K562 (cell line): Measurements from ENCODE around the gene SLC6A6. TPM values are rescaled to one million over a fixed set of nuclear protein-coding genes. Genes with fewer than 3 reads are reported as not detected.
"Not testable (repeated sequence)": the region's sequence is repeated elsewhere in the genome, so short reads cannot be mapped to it uniquely, and the experiment has no call there.

Source experiments
- ATAC-seq: fragments of 200-7000 bp; cut with Tn5 transposase; 3 replicates; pipeline ENCODE4 v1.9.1; 2020; ENCODE audit warnings: moderate library complexity
- BruUV-seq: library from RNA; stranded (reverse); fragments of 400-500 nt; replicated peaks from 2 replicates; lab custom pipeline; 2021; lab: Mats Ljungman, UMichigan
- CTCF ChIA-PET: fragments of 300-600 bp; formaldehyde crosslinking; extraction: SDS; loops from one replicate; lab custom pipeline; 2021; ENCODE audit warnings: low intra/inter-chr PET ratio; lab: Yijun Ruan, JAX
- POLR2A ChIA-PET: fragments of 300-600, 350-650 bp; sonication (Branson Sonifier 250); formaldehyde crosslinking; extraction: SDS; loops from one replicate; lab custom pipeline; 2021; ENCODE audit warnings: antibody characterized with exemption, inconsistent platforms; lab: Yijun Ruan, JAX
- DNase-seq, 4 experiments: peaks; one replicate each; pipeline versions ENCODE4 v3.0.0 to v3.0.0-alpha.2; 2011 to 2018; ENCODE audit warnings: low spot score in 3 of 4, mixed read lengths in 3 of 4; ENCODE audit errors: extremely low read depth in 1 of 4
- FAIRE-seq: peaks from 2 replicates; lab custom pipeline; 2011; peaks lifted over from hg19 to GRCh38; lab: Jason Lieb, UNC
- H2AFZ ChIP-seq: 2 replicates; pipeline ENCODE4 v1.6.0; 2011; ENCODE audit warnings: low read depth, low read length, control low read depth, inconsistent platforms
- H3K27ac ChIP-seq: fragments of 200-600 bp; 3 replicates; pipeline ENCODE4 v1.8.0; 2011; ENCODE audit warnings: low read depth, mild to moderate bottlenecking, control low read depth, inconsistent platforms, low read length, moderate library complexity, mixed read lengths; ENCODE audit errors: extremely low read depth
- H3K27me3 ChIP-seq, 2 experiments: fragments of 300-600 bp in 1 of 2; 2 replicates in 1 of 2; 3 replicates in 1 of 2; pipeline versions ENCODE4 v1.6.0 to v1.8.0; 2011; ENCODE audit warnings: inconsistent platforms in 2 of 2, low read length in 2 of 2, mild to moderate bottlenecking in 1 of 2, mixed read lengths in 1 of 2, moderate library complexity in 1 of 2; ENCODE audit not compliant: control insufficient read depth in 2 of 2, insufficient read depth in 2 of 2
- H3K36me3 ChIP-seq: fragments of 300-600 bp; 3 replicates; pipeline ENCODE4 v1.8.0; 2011; ENCODE audit warnings: mild to moderate bottlenecking, low read length, inconsistent platforms; ENCODE audit not compliant: control insufficient read depth, insufficient read depth
- H3K4me1 ChIP-seq, 2 experiments: fragments of 200-600 bp in 1 of 2; replicated peaks in 1 of 2; 2 replicates in 1 of 2; 3 replicates in 1 of 2; pipeline versions ENCODE4 v1.5.1 to v1.8.0; 2011; ENCODE audit warnings: inconsistent platforms in 2 of 2, low read length in 2 of 2, mild to moderate bottlenecking in 1 of 2, mixed read lengths in 1 of 2, moderate library complexity in 1 of 2; ENCODE audit not compliant: control insufficient read depth in 2 of 2, insufficient read depth in 2 of 2
- H3K4me2 ChIP-seq: 2 replicates; pipeline ENCODE4 v1.6.1; 2011; ENCODE audit warnings: low read length, control low read depth, inconsistent platforms, mixed read lengths; ENCODE audit not compliant: insufficient read depth
- H3K4me3 ChIP-seq: fragments of 200-600 bp; sonication (generic), shearing (Covaris generic); 2 replicates; pipeline ENCODE4 v1.5.1; 2016; ENCODE audit warnings: control low read depth, inconsistent platforms
- H3K79me2 ChIP-seq: fragments of 200-600 bp; 3 replicates; pipeline ENCODE4 v1.8.0; 2011; ENCODE audit warnings: low read length, inconsistent platforms; ENCODE audit not compliant: control insufficient read depth, insufficient read depth
- H3K9ac ChIP-seq, 2 experiments: 2 replicates each; pipeline versions ENCODE4 v1.6.0 to v1.6.1; 2011; ENCODE audit warnings: low read depth in 2 of 2, low read length in 2 of 2, control low read depth in 1 of 2, inconsistent platforms in 1 of 2, mild to moderate bottlenecking in 1 of 2, mixed read lengths in 1 of 2; ENCODE audit not compliant: insufficient read depth in 1 of 2
- H3K9me1 ChIP-seq: one replicate; pipeline ENCODE4 v1.6.0; 2011; ENCODE audit warnings: inconsistent platforms, mild to moderate bottlenecking, low read length, moderate library complexity; ENCODE audit not compliant: control insufficient read depth, insufficient read depth
- H3K9me3 ChIP-seq: replicated peaks from 2 replicates; pipeline ENCODE4 v1.5.1; 2011; ENCODE audit warnings: low read depth, low read length, inconsistent platforms; ENCODE audit not compliant: control insufficient read depth, insufficient read depth
- H4K20me1 ChIP-seq: replicated peaks from 2 replicates; pipeline ENCODE4 v1.6.1; 2011; ENCODE audit warnings: low read length, inconsistent platforms, mixed read lengths; ENCODE audit not compliant: control insufficient read depth, insufficient read depth
- BCOR ChIP-seq: fragments of 450-650 bp; IDR thresholded peaks from 2 replicates; pipeline ENCODE4 v1.6.1; 2016
- CBX1 ChIP-seq: sonication (generic); IDR thresholded peaks from 2 replicates; pipeline ENCODE4 v1.6.1; 2016; ENCODE audit warnings: antibody characterized with exemption, low read depth, mild to moderate bottlenecking
- ESRRA ChIP-seq: fragments of 450-650 bp; IDR thresholded peaks from 2 replicates; pipeline ENCODE4 v1.6.1; 2014; ENCODE audit warnings: low read depth, mild to moderate bottlenecking, moderate library complexity, borderline replicate concordance
- GATA2 ChIP-seq: sonication (generic); formaldehyde crosslinking; IDR thresholded peaks from 2 replicates; pipeline ENCODE4 v1.4.0; 2020; ENCODE audit warnings: mild to moderate bottlenecking, missing genetic modification reagents
- HDAC1 ChIP-seq, 2 experiments: fragments of 450-650 bp; IDR thresholded peaks; 2 replicates each; pipeline ENCODE4 v1.6.1; 2016 to 2017; ENCODE audit warnings: inconsistent platforms in 1 of 2, mild to moderate bottlenecking in 1 of 2, moderate library complexity in 1 of 2
- PHF20 ChIP-seq: fragments of 450-650 bp; IDR thresholded peaks from 2 replicates; pipeline ENCODE4 v1.6.1; 2018; ENCODE audit not compliant: partially characterized antibody
- PTBP1 ChIP-seq: fragments of 200-400 bp; formaldehyde crosslinking; IDR thresholded peaks from 2 replicates; pipeline ENCODE4 v1.6.1; 2017; ENCODE audit warnings: low read depth, low read length
- RBM25 ChIP-seq: fragments of 200-400 bp; formaldehyde crosslinking; IDR thresholded peaks from 2 replicates; pipeline ENCODE4 v1.6.1; 2018; ENCODE audit warnings: low read length, low read depth, moderate library complexity; ENCODE audit not compliant: severe bottlenecking
- RCOR1 ChIP-seq, 2 experiments: IDR thresholded peaks; 2 replicates each; pipeline ENCODE4 v1.6.1; 2012; ENCODE audit warnings: low read depth in 2 of 2, low read length in 2 of 2, borderline replicate concordance in 1 of 2, improper control_type of control experiment in 1 of 2
- SREBF2 ChIP-seq: sonication (generic); formaldehyde crosslinking; IDR thresholded peaks from 2 replicates; pipeline ENCODE4 v1.4.0; 2020; ENCODE audit warnings: mild to moderate bottlenecking, missing genetic modification reagents
- USF1 ChIP-seq: sonication (generic); formaldehyde crosslinking; IDR thresholded peaks from 2 replicates; pipeline ENCODE4 v1.9.0; 2022; ENCODE audit warnings: mild to moderate bottlenecking, missing genetic modification reagents
- WGBS: fragments of 100-300 bp; shearing (Covaris generic); methylation state at CpG from one replicate; pipeline ENCODE4 v1.1.6; 2016; ENCODE audit warnings: low coverage, mixed read lengths; ENCODE audit not compliant: insufficient coverage; ENCODE audit errors: missing lambda C conversion rate; 5-methylcytosine and 5-hydroxymethylcytosine counted together
- in situ Hi-C: fragments of 300-500 bp; cut with MboI; formaldehyde crosslinking; loops from 4 replicates; pipeline ENCODE4 v1.15.0; 2018; ENCODE audit warnings: inconsistent platforms, mixed read lengths
- intact Hi-C: fragments of 100-400 bp; cut with micrococcal nuclease; formaldehyde crosslinking; loops from 2 replicates; pipeline ENCODE4 v1.14.2; 2022
- polyA plus RNA-seq, 8 experiments: library from polyadenylated mRNA; depleted of rRNA in 4 of 8; stranded (reverse) in 5 of 8; unstranded in 3 of 8; fragments of >200 nt; fragmentation: Nextera tagmentation in 2 of 8; fragmentation: Illumina TruSeq in 1 of 8; extraction: Ambion mirVana in 2 of 8; extraction: Trizol in 1 of 8; gene quantifications; 2 replicates each; pipeline versions ENCODE4 v1.2.1 to v1.2.3, GENCODE V29; 2011 to 2014; ENCODE audit warnings: inconsistent platforms in 1 of 8, missing spikeins in 1 of 8
- total RNA-seq, 7 experiments: library from RNA; depleted of rRNA in 6 of 7; stranded (reverse); fragments of >200 nt in 6 of 7; fragmentation: Illumina TruSeq in 2 of 7; extraction: Trizol in 2 of 7; gene quantifications; 2 replicates each; pipeline versions ENCODE4 v1.2.1 to v1.2.3, GENCODE V29; 2011 to 2021; ENCODE audit warnings: low replicate concordance in 1 of 7

SLC6A6 gene
- total and polyA plus RNA-seq, 9 of the 15 experiments (the other 6 are each of a cell fraction or from before 2014, with no cell fraction given): 12.3 to 203 (median 93.2) TPM

DNA sequence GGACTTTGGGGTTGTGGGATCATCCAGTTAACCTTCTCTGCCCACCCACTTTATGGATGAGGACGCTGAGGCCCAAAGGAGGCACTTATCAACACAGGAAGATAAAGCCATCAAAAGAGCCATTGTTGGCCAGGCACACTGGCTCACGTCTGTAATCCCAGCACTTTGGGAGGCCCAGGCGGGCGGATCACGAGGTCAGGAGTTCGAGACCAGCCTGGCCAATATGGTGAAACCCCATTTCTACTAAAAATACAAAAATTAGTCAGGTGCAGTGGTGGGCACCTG lies 7.3 kb downstream of the SLC6A6 start:
- BruUV-seq, DNase-seq, H3K4me3 ChIP-seq, POLR2A ChIA-PET: not testable (repeated sequence)
- Histone ChIP-seq H3K4me2 (peak overlapping the region; percentile 86), H3K9ac (peak overlapping the region; percentile 89 to 94), H3K79me2 (peaks cover 99% of the 10 kb centered on the region), H3K27ac (peak overlapping the region; percentile 100)
- TF ChIP-seq USF1 (CRISPR knock-in tag) (peak; percentile 7; the same call in 1 of the 2 replicates), HDAC1 (IDR thresholded peaks at IDR 0.05) (0 out of 4 replicates have a peak, but pooled peaks of 1 of the 2 experiments have one; percentile 20), RCOR1 (IDR thresholded peaks at IDR 0.05; ENCODE audit: borderline replicate concordance in 1 of 2, low read depth in 2 of 2, low read length in 2 of 2) (peak in 1 of 2 experiments; percentile 24; a peak in 1 of 4 replicates), CBX1 (0 out of 2 replicates have a peak, but pooled peaks have one; percentile 17), PHF20 (peak; percentile 39), ESRRA (peak; percentile 4; the same call in 1 of the 2 replicates), SREBF2 (CRISPR knock-in tag) (0 out of 2 replicates have a peak, but pooled peaks have one; percentile 70), GATA2 (CRISPR knock-in tag) (peak; percentile 32; the same call in 1 of the 2 replicates), PTBP1 (peak; percentile 69; the same call in 1 of the 2 replicates), BCOR (peak; percentile 90), RBM25 (peak; percentile 33)
- TF ChIP-seq, all 486 proteins: peak for 11; not testable (repeated sequence) for 475
- H3K9me3 ChIP-seq, H3K27me3 ChIP-seq, FAIRE-seq, H4K20me1 ChIP-seq, in situ Hi-C loops, ATAC-seq, H2AFZ ChIP-seq, H3K9me1 ChIP-seq, CTCF ChIA-PET: not testable (repeated sequence)
- 64% methylated on average over 6 of the region's 6 CpGs for WGBS
- H3K4me1 ChIP-seq: peaks cover 68 to 78% of the 10 kb centered on the region in 2 experiments
- intact Hi-C loops: loop anchor here (1.0 kb wide), 1 partner anchor 23 kb away; no protein-coding TSS in a partner anchor
- peaks cover 96% of the 10 kb centered on the region for H3K36me3 ChIP-seq
